Measurements from ENCODE around the gene CCDC106.

CCDC106 gene

DNA sequence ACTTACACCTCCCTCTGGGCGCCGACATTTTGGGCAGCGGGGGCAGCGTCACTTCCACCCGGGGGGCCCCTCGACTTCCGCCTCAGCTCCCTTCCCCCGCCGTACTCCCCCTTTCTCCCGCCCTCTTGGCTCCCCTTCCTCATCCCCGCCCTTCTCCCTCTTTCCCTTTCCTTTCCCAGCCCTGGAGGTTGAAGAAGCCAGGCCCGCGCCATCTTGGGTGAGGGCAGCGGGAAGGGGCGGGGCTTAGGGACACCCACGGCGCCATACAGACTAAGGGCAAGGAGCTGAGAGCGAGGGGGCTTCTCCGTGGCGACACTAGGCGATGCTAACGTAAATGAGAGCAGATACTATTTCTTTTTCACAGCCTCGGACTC lies 48.6 kb upstream of the CCDC106 start, which contains the start of gene FIZ1 (continued):
- TF ChIP-seq, protein P1, sequence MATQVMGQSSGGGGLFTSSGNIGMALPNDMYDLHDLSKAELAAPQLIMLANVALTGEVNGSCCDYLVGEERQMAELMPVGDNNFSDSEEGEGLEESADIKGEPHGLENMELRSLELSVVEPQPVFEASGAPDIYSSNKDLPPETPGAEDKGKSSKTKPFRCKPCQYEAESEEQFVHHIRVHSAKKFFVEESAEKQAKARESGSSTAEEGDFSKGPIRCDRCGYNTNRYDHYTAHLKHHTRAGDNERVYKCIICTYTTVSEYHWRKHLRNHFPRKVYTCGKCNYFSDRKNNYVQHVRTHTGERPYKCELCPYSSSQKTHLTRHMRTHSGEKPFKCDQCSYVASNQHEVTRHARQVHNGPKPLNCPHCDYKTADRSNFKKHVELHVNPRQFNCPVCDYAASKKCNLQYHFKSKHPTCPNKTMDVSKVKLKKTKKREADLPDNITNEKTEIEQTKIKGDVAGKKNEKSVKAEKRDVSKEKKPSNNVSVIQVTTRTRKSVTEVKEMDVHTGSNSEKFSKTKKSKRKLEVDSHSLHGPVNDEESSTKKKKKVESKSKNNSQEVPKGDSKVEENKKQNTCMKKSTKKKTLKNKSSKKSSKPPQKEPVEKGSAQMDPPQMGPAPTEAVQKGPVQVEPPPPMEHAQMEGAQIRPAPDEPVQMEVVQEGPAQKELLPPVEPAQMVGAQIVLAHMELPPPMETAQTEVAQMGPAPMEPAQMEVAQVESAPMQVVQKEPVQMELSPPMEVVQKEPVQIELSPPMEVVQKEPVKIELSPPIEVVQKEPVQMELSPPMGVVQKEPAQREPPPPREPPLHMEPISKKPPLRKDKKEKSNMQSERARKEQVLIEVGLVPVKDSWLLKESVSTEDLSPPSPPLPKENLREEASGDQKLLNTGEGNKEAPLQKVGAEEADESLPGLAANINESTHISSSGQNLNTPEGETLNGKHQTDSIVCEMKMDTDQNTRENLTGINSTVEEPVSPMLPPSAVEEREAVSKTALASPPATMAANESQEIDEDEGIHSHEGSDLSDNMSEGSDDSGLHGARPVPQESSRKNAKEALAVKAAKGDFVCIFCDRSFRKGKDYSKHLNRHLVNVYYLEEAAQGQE (tag by site-specific recombination; IDR thresholded peaks at IDR 0.05), result 0 out of 2 replicates have a peak, but pooled peaks have one; percentile 11
- TF ChIP-seq ZNF394 (tag by site-specific recombination; IDR thresholded peaks at IDR 0.05; ENCODE audit: borderline replicate concordance) (peak; percentile 46; the same call in 1 of the 2 replicates), ZBTB20 (tag by site-specific recombination; IDR thresholded peaks at IDR 0.05) (peak; percentile 92), ZNF169 (tag by site-specific recombination; IDR thresholded peaks at IDR 0.05) (no peak), ZNF768 (tag by site-specific recombination; IDR thresholded peaks at IDR 0.05) (no peak), ZNF366 (tag by site-specific recombination; conservative IDR thresholded peaks at IDR 0.05) (peak; percentile 100), SP7 (tag by site-specific recombination; IDR thresholded peaks at IDR 0.05) (peak; percentile 60; the same call in 1 of the 2 replicates), ZNF324 (tag by site-specific recombination; IDR thresholded peaks at IDR 0.05) (no peak; the same call in 1 of the 2 replicates), ZNF549 (tag by site-specific recombination; IDR thresholded peaks at IDR 0.05) (no peak), ZNF341 (tag by site-specific recombination; IDR thresholded peaks at IDR 0.05; ENCODE audit: low read depth) (0 out of 2 replicates have a peak, but pooled peaks have one; percentile 9), GLIS2 (tag by site-specific recombination; IDR thresholded peaks at IDR 0.05) (peak; percentile 97; the same call in 1 of the 2 replicates), KLF9 (tag by site-specific recombination; IDR thresholded peaks at IDR 0.05; ENCODE audit: low read depth) (no peak; the same call in 1 of the 2 replicates), ZBTB8A (tag by site-specific recombination; IDR thresholded peaks at IDR 0.05) (peak; percentile 43; the same call in 1 of the 2 replicates), ZNF791 (tag by site-specific recombination; IDR thresholded peaks at IDR 0.05) (no peak), KLF1 (tag by site-specific recombination; IDR thresholded peaks at IDR 0.05) (peak; percentile 71), ZNF354C (tag by site-specific recombination; IDR thresholded peaks at IDR 0.05; ENCODE audit: borderline replicate concordance, low read depth) (no peak), ZNF701 (tag by site-specific recombination; IDR thresholded peaks at IDR 0.05) (no peak), KLF8 (tag by site-specific recombination; IDR thresholded peaks at IDR 0.05) (peak; percentile 92), ZNF416 (tag by site-specific recombination; IDR thresholded peaks at IDR 0.05) (no peak), ZNF561 (tag by site-specific recombination; IDR thresholded peaks at IDR 0.05; ENCODE audit: borderline replicate concordance) (0 out of 2 replicates have a peak, but pooled peaks have one; percentile 23)
- TF ChIP-seq, protein P2, sequence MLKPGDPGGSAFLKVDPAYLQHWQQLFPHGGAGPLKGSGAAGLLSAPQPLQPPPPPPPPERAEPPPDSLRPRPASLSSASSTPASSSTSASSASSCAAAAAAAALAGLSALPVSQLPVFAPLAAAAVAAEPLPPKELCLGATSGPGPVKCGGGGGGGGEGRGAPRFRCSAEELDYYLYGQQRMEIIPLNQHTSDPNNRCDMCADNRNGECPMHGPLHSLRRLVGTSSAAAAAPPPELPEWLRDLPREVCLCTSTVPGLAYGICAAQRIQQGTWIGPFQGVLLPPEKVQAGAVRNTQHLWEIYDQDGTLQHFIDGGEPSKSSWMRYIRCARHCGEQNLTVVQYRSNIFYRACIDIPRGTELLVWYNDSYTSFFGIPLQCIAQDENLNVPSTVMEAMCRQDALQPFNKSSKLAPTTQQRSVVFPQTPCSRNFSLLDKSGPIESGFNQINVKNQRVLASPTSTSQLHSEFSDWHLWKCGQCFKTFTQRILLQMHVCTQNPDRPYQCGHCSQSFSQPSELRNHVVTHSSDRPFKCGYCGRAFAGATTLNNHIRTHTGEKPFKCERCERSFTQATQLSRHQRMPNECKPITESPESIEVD (tag by site-specific recombination; IDR thresholded peaks at IDR 0.05), result no peak
- TF ChIP-seq, protein P3, sequence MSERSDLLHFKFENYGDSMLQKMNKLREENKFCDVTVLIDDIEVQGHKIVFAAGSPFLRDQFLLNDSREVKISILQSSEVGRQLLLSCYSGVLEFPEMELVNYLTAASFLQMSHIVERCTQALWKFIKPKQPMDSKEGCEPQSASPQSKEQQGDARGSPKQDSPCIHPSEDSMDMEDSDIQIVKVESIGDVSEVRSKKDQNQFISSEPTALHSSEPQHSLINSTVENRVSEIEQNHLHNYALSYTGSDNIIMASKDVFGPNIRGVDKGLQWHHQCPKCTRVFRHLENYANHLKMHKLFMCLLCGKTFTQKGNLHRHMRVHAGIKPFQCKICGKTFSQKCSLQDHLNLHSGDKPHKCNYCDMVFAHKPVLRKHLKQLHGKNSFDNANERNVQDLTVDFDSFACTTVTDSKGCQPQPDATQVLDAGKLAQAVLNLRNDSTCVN (tag by site-specific recombination; optimal IDR thresholded peaks at IDR 0.05), result no peak
- TF ChIP-seq, protein P4, sequence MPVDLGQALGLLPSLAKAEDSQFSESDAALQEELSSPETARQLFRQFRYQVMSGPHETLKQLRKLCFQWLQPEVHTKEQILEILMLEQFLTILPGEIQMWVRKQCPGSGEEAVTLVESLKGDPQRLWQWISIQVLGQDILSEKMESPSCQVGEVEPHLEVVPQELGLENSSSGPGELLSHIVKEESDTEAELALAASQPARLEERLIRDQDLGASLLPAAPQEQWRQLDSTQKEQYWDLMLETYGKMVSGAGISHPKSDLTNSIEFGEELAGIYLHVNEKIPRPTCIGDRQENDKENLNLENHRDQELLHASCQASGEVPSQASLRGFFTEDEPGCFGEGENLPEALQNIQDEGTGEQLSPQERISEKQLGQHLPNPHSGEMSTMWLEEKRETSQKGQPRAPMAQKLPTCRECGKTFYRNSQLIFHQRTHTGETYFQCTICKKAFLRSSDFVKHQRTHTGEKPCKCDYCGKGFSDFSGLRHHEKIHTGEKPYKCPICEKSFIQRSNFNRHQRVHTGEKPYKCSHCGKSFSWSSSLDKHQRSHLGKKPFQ (tag by site-specific recombination; IDR thresholded peaks at IDR 0.05), result no peak
- TF ChIP-seq, protein P5, sequence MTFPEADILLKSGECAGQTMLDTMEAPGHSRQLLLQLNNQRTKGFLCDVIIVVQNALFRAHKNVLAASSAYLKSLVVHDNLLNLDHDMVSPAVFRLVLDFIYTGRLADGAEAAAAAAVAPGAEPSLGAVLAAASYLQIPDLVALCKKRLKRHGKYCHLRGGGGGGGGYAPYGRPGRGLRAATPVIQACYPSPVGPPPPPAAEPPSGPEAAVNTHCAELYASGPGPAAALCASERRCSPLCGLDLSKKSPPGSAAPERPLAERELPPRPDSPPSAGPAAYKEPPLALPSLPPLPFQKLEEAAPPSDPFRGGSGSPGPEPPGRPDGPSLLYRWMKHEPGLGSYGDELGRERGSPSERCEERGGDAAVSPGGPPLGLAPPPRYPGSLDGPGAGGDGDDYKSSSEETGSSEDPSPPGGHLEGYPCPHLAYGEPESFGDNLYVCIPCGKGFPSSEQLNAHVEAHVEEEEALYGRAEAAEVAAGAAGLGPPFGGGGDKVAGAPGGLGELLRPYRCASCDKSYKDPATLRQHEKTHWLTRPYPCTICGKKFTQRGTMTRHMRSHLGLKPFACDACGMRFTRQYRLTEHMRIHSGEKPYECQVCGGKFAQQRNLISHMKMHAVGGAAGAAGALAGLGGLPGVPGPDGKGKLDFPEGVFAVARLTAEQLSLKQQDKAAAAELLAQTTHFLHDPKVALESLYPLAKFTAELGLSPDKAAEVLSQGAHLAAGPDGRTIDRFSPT (tag by site-specific recombination; IDR thresholded peaks at IDR 0.05), result peak; percentile 66; the same call in 1 of the 2 replicates
- TF ChIP-seq, protein P6, sequence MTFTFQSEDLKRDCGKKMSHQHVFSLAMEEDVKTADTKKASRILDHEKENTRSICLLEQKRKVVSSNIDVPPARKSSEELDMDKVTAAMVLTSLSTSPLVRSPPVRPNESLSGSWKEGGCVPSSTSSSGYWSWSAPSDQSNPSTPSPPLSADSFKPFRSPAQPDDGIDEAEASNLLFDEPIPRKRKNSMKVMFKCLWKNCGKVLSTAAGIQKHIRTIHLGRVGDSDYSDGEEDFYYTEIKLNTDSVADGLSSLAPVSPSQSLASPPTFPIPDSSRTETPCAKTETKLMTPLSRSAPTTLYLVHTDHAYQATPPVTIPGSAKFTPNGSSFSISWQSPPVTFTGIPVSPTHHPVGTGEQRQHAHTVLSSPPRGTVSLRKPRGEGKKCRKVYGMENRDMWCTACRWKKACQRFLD (tag by site-specific recombination; IDR thresholded peaks at IDR 0.05), result no peak
- TF ChIP-seq, protein P7, sequence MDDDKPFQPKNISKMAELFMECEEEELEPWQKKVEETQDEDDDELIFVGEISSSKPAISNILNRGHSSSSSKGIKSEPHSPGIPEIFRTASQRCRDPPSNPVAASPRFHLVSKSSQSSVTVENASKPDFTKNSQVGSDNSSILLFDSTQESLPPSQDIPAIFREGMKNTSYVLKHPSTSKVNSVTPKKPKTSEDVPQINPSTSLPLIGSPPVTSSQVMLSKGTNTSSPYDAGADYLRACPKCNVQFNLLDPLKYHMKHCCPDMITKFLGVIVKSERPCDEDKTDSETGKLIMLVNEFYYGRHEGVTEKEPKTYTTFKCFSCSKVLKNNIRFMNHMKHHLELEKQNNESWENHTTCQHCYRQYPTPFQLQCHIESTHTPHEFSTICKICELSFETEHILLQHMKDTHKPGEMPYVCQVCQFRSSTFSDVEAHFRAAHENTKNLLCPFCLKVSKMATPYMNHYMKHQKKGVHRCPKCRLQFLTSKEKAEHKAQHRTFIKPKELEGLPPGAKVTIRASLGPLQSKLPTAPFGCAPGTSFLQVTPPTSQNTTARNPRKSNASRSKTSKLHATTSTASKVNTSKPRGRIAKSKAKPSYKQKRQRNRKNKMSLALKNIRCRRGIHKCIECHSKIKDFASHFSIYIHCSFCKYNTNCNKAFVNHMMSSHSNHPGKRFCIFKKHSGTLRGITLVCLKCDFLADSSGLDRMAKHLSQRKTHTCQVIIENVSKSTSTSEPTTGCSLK (tag by site-specific recombination; IDR thresholded peaks at IDR 0.05), result no peak
